HG03097 (cell line): ENCODE data around the gene HEMK1.
A peak's percentile ranks its signal among the peaks of the same experiment; 100 is the strongest.

Experiments used
- ATAC-seq: cut with Tn5 transposase; IDR thresholded peaks from one replicate; pipeline ENCODE4 v1.9.1; 2021; ENCODE audit not compliant: unreplicated experiment, low FRiP score

Gene HEMK1

DNA sequence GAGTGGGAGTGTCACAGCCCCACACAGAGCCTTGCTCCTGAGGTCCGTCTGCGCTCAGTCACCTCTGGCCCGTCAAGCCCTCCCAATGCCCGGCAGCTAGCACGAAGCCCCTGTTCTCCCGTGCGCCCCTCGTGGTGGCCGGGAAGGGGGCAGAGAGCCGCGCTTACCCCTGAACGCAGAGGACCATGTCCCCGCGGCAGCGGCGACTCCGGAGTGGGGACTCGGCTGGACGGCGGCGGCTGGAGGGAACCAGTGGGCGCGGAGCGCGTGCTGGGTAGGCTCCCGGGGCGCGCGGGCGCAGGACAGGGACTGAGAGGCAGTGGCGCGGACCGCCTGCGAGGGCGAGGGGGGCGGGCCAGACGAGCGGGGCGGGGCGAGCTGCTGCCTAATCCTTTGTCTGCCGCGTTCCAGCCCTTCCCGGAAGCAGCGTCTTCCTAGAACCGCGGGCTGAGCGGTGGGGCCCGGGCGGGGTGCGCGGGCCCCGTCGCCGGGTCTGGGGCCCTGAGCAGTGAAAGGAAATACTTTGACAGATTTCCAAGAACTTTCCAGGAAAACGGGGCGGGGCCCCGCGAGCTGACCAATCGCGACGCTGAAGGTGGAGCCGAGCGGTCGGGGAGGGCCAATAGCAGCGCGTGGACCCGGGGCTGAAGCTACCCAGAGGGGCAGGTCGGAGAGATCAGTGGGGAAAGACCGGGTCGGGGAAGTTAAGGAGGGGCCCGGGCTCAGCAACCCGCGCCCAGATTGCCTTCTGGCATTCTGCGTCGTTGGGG, 42.3 kb downstream of the HEMK1 start, which contains the start of gene CISH:
TSS of gene CISH (minus strand) at position 311 of the 770 bp plus-strand sequence. CDS start at position 187, 124 bp downstream.
- ATAC-seq: peak; percentile 49

DNA sequence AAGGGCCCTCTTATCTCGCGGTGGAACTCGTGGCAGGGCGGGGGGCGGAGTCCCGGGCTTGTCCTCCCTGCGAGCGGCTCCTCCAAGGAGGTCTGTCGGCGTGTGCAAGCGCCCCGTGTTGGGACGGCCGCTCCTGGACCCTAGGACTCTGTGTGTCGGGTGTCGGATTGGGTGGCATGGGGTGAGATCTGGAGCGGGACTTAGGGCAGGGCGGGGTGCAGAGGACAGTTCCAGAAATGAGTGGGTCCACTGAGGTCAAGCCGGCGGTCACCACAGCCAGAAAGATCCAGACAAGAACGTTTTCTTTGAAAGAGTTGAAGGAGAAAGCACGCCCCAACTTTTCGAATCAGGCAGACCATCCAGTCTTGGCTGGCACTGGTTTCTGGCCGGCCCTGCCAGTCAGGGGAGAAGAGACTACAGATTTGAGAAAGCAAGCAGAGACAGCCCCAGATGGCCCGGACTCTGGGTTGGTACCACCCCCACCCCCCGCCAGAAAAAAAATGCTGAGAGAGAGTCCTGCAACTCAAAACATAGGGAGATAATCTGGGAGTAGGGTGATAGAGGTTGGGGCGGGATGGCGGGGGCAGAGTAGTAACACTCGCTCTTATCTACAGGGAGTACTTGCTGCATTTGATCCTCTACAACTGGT, 43.0 kb downstream of the HEMK1 start:
- no peak for ATAC-seq

DNA sequence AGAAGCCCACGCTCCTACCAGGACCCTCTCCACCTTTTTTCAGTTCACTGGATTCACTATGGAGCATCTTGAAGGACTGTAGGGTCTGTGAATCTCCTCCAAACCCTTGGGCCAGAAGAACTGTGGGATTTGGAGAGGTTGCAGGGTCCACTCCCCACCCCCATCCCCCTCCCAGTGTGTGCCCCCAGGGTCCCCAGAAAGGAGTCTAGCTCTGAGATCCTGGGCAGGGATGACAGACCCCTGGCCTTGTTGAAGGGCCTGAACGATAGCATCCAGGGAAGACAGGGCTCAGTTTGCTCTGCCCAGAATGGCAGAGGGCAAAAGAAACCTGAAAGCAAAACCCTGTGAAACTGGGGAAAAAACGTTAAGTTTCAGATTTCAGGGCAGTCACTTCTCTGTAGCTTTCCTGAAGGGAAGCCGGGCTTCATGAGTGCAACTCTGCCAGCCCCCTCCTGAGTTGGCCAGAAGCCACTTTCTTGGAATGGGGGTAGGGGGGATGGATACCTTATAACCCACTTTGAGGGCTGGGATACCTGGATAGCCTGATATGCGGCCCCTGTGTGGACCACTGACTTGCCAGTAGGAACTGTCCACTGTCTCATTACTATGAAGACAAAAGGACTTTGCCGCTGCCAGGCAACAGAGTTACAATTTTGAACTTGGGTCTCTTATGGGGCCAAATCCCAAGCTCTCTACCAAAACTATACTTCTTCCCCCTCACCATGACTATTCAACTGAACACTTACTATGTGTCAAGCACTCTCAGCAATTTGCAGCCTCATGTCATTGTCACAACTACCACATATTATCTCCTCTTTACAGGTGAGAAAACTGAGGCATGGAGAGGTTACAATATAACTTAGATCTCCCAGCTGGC, 43.9 kb downstream of the HEMK1 start:
- ATAC-seq: no peak

DNA sequence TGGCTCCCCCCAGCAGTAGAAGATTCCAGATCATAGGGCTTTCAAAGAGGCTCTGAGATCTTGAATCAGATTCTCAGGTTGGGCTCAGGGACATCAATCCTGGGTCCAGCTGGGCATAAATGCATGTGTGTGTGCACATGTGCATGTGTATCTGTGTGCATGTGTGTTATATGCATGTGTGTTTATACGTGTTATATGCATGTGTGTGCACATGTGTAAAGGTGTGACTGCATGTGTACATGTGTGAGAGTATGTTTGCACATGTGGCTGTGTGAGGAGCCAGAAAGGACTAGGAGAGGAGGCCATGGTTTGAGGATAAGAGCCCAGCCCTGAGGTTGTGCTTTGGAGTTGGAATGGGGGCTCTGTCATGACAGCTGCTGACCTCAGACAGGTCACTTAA, 45.9 kb downstream of the HEMK1 start:
- ATAC-seq: no peak

DNA sequence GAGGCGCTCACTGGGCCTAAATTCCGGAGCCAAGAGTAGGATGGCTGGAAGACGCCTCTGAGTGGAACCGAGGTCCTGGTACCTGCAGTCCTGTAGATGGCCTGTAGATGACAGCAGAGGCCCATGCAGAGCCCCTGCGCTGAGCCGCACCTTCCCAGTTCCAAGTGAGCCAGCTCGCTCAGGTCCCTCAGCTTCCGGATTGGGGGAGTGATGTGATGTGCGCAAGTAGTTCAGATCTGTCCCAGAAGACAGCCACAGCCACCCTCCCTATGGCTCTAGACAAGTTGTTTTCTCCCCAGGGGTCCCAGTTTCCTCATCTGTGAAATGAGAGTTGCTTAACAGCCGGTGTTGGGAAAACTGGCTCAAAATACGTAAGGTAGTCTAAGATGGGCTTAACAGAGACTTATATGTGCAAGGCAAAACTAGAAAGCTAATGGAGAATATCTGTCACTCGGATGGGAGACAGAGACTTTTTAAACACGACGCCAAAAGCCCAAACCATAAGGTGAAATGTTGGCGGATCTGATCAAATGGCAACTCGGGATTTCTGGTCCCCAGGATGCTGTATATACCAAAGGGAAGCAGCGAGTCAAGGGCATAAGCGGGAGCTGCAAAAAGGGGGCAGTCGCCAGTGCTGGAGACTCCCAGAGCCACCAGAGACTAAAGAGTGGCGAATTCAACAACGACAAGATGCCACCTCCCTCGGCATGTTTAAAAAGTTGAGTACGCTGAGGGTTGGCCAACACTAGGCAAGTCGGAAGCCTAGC, 46.9 kb downstream of the HEMK1 start:
- ATAC-seq: peak; percentile 28

DNA sequence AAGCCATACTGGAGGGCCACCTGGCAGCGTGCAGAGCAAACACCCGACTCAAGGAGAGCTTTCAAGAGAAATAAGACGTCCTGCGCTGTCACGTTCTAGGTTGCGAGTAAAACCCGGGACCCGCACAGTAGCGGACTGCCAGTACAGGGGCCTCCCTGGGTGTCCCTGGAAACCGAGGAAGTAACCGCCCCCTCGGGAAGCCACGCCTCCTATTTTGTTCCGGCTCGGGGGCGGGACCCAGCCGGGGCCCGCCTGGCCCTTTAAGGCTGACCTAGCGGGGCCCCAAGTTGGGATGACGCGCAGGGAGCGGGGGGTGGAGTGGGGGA, 47.4 kb downstream of the HEMK1 start:
- ATAC-seq: peak; percentile 57

DNA sequence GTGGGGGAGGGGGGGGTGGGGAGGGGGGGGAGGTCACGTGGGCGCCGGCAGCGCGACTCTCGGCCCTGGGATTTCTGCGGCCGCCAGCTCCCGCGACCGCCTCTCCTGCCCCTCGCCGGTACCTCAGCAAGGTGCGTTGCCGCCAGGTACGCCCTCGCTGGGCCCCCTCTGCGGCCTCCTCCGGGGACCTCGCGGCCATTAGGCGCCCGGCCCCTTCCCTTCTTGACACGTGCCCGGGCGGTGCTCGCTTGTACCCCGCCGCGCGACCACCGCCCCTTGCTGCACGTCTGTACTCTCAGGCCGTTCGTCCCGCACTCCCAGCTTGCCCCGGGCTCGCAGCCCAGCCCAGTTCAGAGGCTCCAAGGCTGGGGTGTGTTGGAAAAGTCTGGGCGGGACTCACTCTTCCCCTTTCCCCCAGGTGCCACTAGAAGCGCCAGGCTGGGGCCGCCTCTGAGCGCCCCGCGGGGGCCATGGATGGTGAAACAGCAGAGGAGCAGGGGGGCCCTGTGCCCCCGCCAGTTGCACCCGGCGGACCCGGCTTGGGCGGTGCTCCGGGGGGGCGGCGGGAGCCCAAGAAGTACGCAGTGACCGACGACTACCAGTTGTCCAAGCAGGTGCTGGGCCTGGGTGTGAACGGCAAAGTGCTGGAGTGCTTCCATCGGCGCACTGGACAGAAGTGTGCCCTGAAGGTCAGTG, 47.9 kb downstream of the HEMK1 start, which contains the start of gene MAPKAPK3:
TSS of gene MAPKAPK3 (plus strand) at position 56 of the 696 bp plus-strand sequence. CDS start at position 471, 415 bp downstream.
- ATAC-seq: peak; percentile 16

DNA sequence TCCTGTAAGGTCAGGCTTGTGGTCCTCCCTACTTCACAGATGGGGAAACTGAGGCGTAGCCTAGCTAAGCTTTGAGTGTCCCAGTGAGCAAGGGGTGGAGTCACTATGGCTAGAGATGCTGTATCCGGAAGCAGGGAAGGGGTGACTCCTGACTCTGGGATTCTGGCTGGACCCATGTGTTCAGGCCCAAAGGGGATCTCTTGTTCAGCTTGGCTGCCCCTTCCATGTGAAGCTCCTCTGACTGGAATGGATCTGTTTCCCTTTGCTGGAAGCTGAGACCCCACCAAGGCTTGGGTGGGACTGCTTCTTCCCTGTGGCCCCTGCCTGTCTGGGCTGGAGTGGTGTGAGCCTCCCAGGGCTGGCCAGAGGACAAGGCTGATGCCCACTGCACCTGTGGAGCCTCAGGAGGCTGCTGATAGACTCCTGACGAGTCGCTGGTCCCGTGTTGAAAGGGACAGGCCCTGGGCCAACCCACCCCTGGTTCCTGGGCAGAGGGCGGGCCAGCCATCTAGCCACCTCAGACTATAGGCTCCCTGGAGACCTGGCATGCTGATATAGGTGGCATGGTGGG, 48.7 kb downstream of the HEMK1 start:
- no peak for ATAC-seq

DNA sequence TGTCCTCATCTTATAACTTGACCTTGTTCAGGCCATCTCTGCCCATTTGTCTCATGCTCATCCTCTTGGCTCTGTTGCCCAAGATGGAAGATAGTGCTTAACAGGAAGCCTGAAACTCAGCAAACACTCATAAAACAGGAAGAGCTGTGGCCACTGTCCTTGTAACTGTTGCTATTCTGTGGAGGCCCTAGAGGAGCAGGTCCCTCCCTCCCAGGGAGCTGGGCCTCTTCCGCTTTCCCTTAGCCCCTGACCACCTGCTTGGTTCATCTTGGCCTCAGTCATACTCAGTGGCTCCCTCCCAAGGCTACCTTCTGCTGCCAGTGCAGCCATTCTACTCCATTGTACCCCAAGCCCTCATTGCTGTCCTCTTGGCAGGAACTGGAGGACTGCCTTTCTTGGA, 51.1 kb downstream of the HEMK1 start:
- ATAC-seq: no peak

DNA sequence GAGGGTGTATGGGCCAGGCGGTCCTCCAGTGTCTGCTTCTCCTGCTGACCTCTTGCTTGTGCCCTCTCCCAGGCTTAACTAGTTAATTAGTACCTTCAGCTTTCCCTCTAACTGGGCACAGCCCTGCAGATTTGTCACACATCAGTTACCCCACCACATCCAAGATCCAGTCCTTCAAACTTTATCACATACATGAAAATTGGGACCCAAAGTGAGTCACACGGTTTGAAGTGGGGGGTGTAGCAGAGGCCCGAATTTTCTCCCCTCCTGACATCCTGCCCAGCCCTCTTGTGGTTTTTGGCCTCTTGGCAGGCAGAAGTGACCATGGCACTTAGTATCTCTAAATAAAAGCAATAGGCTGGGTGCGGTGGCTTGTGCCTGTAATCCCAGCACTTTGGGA, 51.5 kb downstream of the HEMK1 start:
- no peak for ATAC-seq

DNA sequence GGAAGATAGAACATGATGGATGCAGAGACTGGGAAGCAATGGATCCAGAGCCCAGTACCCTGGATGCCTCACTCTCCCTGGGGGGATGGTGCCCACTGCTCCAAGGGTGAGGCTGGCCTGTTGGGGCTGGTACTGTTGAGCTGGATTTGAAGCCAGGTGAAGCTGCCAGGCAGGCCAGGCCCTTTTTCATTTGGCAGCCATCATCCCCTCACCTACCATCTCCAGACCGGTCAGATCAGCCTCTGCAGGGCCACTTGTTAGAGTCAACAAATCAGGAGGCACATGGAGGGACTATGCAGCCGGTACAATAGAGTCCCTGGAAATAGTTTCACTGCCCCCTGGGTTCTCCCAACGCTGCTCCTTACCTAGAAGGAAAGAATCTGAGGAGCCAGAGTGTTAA, 53.6 kb downstream of the HEMK1 start:
- no peak for ATAC-seq

DNA sequence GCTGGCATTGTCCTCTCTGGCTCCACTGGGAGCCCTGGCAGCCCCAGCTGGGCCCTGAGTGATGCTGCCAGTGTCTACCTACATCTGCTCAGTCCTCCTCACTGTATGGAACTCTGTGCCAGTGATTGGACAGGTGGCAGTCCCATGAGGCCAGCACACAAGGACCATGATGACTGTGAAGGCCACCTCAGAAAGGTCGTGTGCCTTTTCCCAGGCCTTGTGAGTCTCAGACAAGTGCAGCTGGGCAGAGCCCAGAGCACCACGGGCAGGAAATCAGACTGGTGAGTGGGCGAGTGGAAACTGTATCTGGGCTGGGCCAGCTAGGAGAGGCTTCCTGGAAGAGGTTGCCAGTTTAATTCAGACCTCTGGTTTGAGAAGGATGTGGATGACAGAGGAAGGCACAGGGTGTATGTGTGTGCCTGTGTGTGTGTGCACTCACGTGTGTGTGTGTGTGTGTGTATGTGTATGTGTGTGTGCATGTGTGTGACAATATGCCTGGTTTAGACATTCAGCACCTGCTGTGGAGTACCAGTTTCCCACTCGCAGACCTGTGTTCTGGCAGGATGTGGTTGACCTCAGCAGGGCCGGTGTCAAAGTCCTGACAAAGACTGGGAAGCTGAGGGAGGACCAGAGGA, 54.6 kb downstream of the HEMK1 start:
- ATAC-seq: no peak

DNA sequence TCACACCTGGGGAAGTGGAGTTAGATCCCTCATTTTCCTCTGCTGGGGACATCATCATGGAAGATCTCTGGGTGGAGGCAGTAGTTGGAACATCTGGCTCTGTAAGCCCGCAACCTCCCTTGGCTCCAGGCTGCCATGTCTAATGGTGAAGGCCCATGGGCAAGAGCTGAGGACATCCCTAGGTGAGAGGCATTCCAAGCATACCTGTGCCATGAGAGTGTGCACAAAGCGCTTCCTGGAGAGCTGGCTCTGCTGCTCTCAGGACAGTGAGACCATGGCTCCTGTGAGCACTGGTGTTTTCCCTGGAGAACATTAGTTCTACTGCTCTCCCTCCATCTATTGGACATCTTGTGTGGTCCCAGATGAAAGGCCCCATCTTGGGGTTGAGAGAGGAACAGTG, 55.3 kb downstream of the HEMK1 start:
- ATAC-seq: no peak

DNA sequence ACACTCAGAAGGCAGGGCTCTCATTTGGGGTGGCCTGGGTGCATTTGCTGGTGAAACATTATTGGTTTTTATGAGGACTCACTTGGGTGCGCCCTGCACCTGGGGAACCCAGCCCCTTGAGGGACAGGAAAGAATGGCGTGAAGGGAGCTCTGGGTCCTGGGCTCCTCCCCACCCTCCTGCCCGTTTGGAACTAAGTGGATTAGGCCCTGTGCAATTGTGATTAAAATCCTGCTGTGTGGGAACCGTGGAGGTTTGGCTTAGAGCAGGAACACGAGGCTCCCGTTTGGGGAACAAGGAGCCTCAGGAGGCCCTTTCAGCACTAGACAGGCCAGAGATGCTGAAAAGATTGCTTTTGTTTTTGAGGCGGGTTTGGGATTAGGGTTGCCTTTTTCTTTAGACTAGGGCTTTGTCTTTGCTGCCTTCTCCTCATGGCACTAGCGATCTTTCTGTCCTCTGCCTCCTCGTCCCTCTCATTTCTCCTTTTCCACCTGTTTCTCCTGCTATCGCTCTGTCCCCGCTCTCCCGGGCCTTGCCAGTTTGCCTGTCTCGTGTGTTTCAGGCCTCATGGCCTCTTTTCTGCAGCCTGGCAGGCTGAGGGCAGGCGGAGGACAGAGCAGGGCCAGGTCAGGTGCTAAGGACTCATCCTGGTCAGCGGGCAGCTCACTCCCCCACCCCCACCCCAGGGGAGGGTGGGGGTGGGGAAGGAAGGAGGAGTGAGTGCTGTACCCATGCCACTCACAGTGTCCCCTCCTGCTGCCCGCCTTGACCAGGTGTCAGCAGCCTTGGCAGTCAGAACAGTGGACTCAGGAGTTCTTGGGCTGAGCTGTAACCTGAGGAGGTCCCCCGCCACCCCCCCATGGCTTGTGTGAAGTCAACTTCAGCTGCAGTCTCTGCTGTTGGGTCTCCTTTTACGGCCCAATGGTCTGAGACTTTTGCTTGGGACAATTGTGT, 56.2 kb downstream of the HEMK1 start:
- ATAC-seq: no peak

DNA sequence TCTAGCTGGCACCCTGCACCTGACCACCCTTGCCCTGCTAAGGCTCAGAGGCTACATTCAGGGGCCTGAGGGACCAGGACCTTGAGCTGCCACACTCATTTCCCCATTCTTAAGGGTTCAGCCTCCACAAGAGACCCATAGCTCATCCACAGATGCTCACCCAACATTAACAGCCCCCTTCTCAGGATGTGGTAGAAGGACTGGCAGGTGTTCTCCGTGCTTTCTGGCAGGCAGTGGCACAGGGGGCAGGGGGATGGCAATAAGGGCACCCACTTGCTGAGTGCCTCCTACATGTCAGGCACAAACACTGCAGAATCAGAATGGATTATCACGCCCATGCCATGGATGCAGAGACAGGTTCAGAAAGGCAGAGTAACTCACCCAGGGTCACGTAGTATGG, 57.1 kb downstream of the HEMK1 start:
- ATAC-seq: no peak

DNA sequence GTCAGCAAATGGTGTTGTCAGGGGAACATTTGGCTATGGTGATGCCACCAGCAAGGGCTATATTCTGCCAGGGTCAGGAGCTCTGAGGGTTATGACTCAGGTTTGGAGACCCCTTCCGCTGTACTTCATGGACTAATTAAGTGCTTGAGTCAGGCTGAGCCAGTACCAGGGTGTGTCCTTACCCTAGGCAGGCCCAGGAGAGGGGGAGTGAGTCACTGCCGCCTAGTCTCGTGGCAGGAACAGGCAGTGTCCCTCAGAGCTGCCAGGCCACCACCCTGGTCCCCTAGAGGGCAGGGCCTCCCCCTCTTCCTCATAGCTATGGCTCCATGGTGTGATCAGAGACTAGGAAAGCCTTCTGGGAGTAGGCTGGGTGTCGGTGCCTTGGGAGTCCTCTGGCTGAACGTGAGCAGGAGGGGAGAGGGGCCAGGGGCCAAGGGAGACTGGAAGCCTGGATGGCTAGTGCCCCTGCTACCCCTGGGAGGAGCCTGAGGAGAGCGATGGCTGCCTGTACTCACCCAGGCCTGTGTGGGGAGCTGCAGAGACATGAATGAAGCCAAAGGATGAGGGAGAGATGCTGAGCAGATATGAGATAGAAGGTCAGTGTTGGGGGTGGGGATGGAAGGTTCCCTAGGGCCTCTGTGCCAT, 58.2 kb downstream of the HEMK1 start:
- ATAC-seq: no peak

DNA sequence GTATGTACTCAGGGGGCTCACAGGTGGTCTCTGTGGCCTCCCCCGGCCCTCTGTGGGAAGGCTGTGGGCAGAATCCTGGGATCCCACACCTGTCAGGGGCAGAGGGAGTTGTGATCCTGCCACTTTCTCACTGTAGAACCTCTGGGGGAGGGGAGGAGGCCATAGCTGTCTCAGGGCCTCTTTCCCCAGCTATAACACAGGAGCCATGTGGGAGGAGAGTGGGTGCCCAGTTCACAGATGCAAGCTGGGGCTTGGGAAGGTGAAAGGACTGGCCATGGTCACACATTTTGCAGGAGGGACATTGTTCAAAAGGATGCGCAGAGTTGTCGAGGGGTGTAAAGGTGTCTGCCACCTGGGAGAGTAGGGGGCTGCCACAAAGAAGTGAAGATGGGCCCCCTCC, 59.3 kb downstream of the HEMK1 start:
- ATAC-seq: no peak

DNA sequence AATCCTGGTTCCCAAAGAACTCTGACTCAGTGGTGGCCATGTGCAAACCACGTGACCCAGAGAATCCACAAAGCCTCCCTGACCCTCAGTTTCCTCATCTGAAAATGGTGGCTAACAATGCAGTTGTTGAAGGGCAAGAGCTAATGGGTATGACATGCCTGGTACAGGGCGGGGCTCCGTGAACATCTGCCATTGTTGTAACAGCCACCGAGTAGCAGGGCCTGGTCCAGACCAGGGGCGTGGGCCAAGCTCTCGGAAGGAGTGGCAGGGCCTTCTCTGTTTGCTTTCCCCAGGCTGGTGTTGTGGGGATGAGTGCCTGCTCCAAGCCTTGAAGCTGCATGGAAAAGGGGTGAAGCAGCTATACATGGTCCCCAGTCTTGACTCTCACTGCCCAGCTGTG, 61.1 kb downstream of the HEMK1 start:
- no peak for ATAC-seq
